ENCODE results near the gene LRRC8A. TPM values are rescaled to one million over a fixed set of nuclear protein-coding genes. Genes with fewer than 3 reads are reported as not detected.
"Not testable (repeated sequence)": the region's sequence is repeated elsewhere in the genome, so short reads cannot be mapped to it uniquely, and the experiment has no call there.

LRRC8A gene
- total and polyA plus RNA-seq, 7 donors, result 11.6 to 71.5 (median 16.4) TPM

DNA sequence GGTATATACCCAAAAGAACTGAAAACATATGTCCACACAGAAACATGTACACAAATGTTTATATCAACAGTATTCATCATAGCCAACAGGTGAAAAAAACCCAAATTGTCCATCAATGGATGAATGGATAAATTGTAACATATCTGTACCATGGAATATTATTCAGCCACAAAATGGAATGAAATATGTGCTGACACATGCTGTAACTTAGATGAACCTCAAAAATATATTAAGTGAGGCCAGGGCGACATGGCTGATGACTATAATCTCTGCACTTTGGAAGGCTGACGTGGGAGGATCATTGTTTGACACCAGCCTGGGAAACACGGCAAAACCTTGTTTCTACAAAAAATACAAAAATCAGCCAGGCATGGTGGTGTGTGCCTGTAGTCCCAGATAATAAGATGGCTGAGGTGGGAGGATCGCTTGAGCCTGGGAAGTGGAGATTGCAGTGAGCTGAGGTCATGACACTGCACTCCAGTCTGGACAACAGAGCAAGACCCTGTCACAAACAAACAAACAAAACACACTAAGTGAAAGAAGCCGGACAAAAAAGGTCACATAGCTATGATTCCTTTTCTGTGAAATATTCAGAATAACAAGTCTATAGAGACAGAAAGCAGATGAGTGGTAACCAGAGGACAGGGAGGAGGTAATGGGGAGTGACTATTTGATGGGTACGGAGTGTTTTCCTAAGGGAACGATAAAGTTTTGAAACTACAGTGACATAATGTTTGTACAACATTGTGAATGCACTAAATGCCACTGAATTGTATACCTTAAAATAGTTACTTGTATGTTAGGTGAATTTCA, 11.6 kb upstream of the LRRC8A start:
- H3K27ac ChIP-seq, result no peak overlapping the region
- no peaks in the 10 kb centered on the region for H3K4me1 ChIP-seq
- TF ChIP-seq CTCF (IDR thresholded peaks at IDR 0.05), result no peak
- H3K9me3 ChIP-seq, result no peaks in the 10 kb centered on the region
- DNase-seq (no peak), ATAC-seq (no peak)
- no peaks in the 10 kb centered on the region for H3K27me3 ChIP-seq (ENCODE audit: insufficient read depth in 3 of 3, low read length in 2 of 3)
- intact Hi-C loops (cut with DNase I), result no loop called here
- 90 to 96% (median 92%) methylated on average over 7 of the region's 7 CpGs for WGBS, 3 donors
- no peak overlapping the region for H3K4me3 ChIP-seq
- peaks cover 0 to 2% of the 10 kb centered on the region in 2 donors for H3K36me3 ChIP-seq (ENCODE audit: insufficient read depth in 1 of 2, low read depth in 1 of 2)

- H3K4me3 ChIP-seq; ATAC-seq; H3K27me3 ChIP-seq (ENCODE audit: insufficient read depth in 3 of 3, low read length in 2 of 3); H3K36me3 ChIP-seq (ENCODE audit: insufficient read depth in 1 of 2, low read depth in 1 of 2); H3K4me1 ChIP-seq; intact Hi-C loops (cut with DNase I); H3K9me3 ChIP-seq; H3K27ac ChIP-seq: not testable (repeated sequence)
- peak in 1 of 2 donors; percentile 6 for DNase-seq
- 90 to 95% (median 91%) methylated on average over 7 of the region's 7 CpGs for WGBS, 3 donors
Measured at GRCh38 chr9:128870941-128871265, 11.0 kb upstream of the LRRC8A start.

DNA sequence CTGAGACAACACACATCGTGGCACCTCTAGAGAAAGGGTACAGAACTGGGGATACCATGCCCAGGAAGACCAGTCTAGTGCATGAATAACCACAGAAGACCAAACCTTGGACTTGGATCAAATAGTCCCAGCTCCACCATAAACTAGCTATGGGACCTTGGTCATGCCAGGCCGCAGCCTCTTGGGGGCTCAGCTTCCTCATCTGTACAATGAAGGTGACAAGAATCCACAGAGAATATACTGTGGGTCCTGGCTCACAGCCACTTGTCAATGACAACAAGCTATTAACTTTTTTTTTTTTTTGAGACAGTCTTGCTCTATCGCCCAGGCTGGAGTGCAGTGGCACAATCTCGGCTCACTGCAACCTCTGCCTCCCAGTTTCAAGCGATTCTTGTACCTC, 4.1 kb upstream of the LRRC8A start:
- peaks cover 19% of the 10 kb centered on the region for H3K4me1 ChIP-seq
- H3K4me3 ChIP-seq, result no peak overlapping the region
- H3K36me3 ChIP-seq (ENCODE audit: insufficient read depth in 1 of 2, low read depth in 1 of 2), result no peaks in the 10 kb centered on the region
- no peak overlapping the region for H3K27ac ChIP-seq
- intact Hi-C loops (cut with DNase I), result no loop called here
- peak in 1 of 2 donors; percentile 13 for DNase-seq
- ATAC-seq, result no peak
- H3K27me3 ChIP-seq (ENCODE audit: insufficient read depth in 3 of 3, low read length in 2 of 3), result no peaks in the 10 kb centered on the region
- no peak for TF ChIP-seq CTCF (IDR thresholded peaks at IDR 0.05)
- no peaks in the 10 kb centered on the region for H3K9me3 ChIP-seq
- 88 to 96% (median 91%) methylated on average over 5 of the region's 5 CpGs for WGBS, 3 donors

DNA sequence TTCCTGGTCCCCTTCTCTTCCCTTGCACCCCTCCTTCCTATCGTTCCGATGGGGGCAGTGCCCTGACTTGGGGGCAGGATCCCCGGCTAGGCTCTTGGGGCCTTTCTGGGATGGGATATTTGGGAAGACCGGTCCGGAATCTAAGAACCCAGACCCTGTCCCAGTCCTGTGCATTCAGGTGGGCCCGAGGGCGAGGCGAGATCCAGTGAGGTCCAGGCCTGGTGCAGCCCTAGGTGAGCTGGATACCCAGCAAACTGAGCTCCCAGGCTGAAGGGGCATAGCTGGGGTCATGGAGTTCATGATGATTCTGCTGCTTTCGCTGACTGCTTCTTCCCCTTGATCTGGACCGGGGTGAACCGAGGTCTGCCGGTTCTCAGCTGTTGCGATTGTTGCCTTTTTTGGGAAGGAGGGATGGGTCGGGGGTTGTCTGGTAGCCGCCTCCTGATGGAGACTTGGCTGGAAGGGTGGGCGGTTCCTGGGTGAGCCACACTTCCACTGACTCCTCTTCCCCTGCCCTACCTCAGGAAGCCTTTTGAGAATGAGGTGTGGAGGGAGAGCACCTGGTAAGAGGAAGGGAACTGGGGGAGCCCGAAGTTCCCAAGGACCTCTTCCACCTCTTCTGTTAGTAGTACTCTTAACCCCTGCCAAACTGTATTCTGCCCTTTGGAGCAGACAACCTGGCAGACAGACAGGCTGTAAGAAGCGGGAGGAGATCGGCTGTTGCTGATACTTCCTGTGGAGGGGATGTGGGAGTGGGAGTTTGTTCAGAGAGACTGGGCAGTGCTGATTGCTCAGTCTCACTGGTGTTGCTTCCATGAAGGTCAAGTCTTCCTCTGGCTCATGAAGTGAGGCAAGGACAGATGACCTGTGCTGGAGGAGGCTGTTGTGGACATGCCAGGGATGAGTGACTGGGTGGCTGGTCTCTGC, 1.0 kb downstream of the LRRC8A start:
- no peak for ATAC-seq
- 0% methylated on average over 19 of the region's 19 CpGs for WGBS, 3 donors
- H3K9me3 ChIP-seq, result no peaks in the 10 kb centered on the region
- peaks cover 0 to 18% of the 10 kb centered on the region in 2 donors for H3K36me3 ChIP-seq (ENCODE audit: insufficient read depth in 1 of 2, low read depth in 1 of 2)
- no peaks in the 10 kb centered on the region for H3K27me3 ChIP-seq (ENCODE audit: insufficient read depth in 3 of 3, low read length in 2 of 3)
- TF ChIP-seq CTCF (IDR thresholded peaks at IDR 0.05), result no peak
- intact Hi-C loops (cut with DNase I), result loop anchor here (5.0 kb wide), 3 partner anchors 34 to 144 kb away; partner anchors contain the start of genes PHYHD1 (in 1 of the 2) and SH3GLB2 (in 1 of the 2)
- H3K4me3 ChIP-seq, result peak overlapping the region; percentile 93
- H3K27ac ChIP-seq, result peak overlapping the region; percentile 96
- peaks cover 32% of the 10 kb centered on the region for H3K4me1 ChIP-seq
- DNase-seq, result no peak

DNA sequence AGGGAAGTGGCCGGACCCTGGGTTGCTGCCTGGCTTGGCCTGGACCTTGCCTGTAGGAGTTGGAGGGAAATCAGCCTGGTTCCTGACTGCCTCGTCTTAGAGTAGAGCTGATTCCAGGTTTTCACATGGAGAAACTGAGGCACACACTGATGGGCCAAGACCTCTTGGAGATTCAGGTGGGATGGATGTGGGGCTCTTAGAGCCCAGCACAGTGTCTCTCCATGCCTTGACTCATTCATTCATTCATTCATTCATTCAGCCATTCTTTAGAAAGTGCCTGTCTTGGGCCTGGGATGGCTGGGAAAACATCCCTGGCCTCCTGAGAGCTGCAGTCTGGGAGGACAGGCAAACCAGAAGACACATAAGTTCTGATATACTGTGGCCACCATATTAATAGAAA, 2.2 kb downstream of the LRRC8A start:
- Histone ChIP-seq H3K4me1 (peaks cover 29% of the 10 kb centered on the region), H3K27me3 (ENCODE audit: insufficient read depth in 3 of 3, low read length in 2 of 3) (no peaks in the 10 kb centered on the region), H3K27ac (peak overlapping the region; percentile 96), H3K9me3 (no peaks in the 10 kb centered on the region), H3K36me3 (ENCODE audit: insufficient read depth in 1 of 2, low read depth in 1 of 2) (peaks cover 4 to 31% of the 10 kb centered on the region in 2 donors), H3K4me3 (peak overlapping the region; percentile 93)
- intact Hi-C loops (cut with DNase I), result loop anchor here (5.0 kb wide), 3 partner anchors 33 to 143 kb away; partner anchors contain the start of genes PHYHD1 (in 1 of the 2) and SH3GLB2 (in 1 of the 2)
- DNase-seq, result no peak
- no peak for TF ChIP-seq CTCF (IDR thresholded peaks at IDR 0.05)
- WGBS, 3 donors, result 54 to 56% (median 55%) methylated on average over 2 of the region's 2 CpGs
- no peak for ATAC-seq

Measured in psoas muscle (tissue), 8 donors.